Activated naive CD4-positive, alpha-beta T cell (primary cell): ENCODE results near the gene PLXNB2.

Experiments
- DNase-seq, 4 experiments: peaks; one replicate each; lab custom pipeline; 2025; lab: John Stamatoyannopoulos, UW

The PLXNB2 gene

GRCh38 chr22:50232481-50233151 lies 74.8 kb downstream of the PLXNB2 start:
- DNase-seq, result no peak

- DNase-seq, result no peak
Measured at GRCh38 chr22:50229370-50229769, 78.1 kb downstream of the PLXNB2 start.

- DNase-seq, result no peak
Measured at GRCh38 chr22:50228366-50228765, 79.1 kb downstream of the PLXNB2 start.

- no peak for DNase-seq
Measured at GRCh38 chr22:50227579-50228215, 79.7 kb downstream of the PLXNB2 start.

- DNase-seq, result no peak
Measured at GRCh38 chr22:50226875-50227165, 80.6 kb downstream of the PLXNB2 start.

- DNase-seq, result no peak
Measured at GRCh38 chr22:50226063-50226874, 81.2 kb downstream of the PLXNB2 start.

DNA sequence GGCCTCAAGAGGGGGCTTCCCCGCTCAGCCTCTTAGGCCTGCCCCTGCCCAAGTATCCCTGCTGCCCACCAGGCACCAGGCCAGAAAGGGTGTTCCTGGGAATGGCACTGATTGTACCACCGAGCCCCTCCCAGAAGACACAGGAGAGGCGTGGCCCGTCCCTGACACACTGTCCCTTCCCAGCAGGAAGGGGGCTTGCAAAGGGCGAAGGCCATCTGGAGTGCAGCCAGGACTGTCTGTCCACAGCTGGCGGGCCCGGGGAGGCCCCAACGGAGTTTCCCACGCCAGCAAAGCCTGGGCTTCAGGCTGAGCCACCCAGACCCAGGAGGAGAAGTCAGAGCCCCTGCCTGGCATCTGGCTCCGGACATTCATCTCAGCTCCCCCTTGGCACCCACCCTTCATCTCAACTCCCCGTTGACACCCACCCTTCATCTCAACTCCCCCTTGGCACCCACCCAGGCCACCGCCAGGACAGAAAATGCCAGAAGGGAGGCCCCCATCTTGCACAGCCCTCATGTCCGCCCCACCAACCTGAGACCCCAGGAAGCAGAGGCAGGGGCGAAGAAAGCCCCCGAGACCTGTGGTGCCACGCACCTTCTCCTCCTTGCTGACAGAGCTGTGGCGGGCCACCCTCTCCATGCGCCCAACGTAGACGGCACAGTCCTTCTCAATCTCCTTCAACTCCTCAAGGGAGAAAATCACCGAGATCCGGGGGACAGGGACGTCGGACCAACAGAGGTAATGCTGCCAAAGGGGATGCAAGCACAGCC lies 82.1 kb downstream of the PLXNB2 start:
- DNase-seq, result no peak
